HS-5 (cell line): Measurements from ENCODE around the gene PLD6.

ENCODE experiments used
- DNase-seq: peaks from one replicate; pipeline ENCODE4 v3.0.0-alpha.2; 2012; ENCODE audit warnings: low read depth

The PLD6 gene

GRCh38 chr17:17154981-17155380 lies 51.2 kb downstream of the PLD6 start:
- DNase-seq, result no peak

- DNase-seq, result no peak
These were observed 51.6 kb downstream of the PLD6 start for GRCh38 chr17:17154556-17154955.

GRCh38 chr17:17153709-17154108 lies 52.4 kb downstream of the PLD6 start:
- DNase-seq, result no peak

- no peak for DNase-seq
These were observed 53.1 kb downstream of the PLD6 start for GRCh38 chr17:17153071-17153470.

GRCh38 chr17:17152385-17152784 lies 53.7 kb downstream of the PLD6 start:
- no peak for DNase-seq

GRCh38 chr17:17151962-17152361 lies 54.2 kb downstream of the PLD6 start:
- DNase-seq, result peak; percentile 84

GRCh38 chr17:17151541-17151940 lies 54.6 kb downstream of the PLD6 start:
- DNase-seq, result peak; percentile 50

GRCh38 chr17:17151055-17151454 lies 55.1 kb downstream of the PLD6 start:
- peak; percentile 87 for DNase-seq
